Fibroblast of lung (primary cell): ENCODE data around the gene YIF1A. TPM values are rescaled to one million over a fixed set of nuclear protein-coding genes. Genes with fewer than 3 reads are reported as not detected.

Experiments
- DNase-seq, 2 donors: peaks; one replicate each; pipeline versions ENCODE4 v3.0.0 to v3.0.0-alpha.2; 2010; ENCODE audit warnings: low read depth in 2 of 2
- H2AFZ ChIP-seq: 2 replicates; pipeline ENCODE4 v1.5.1; 2012; ENCODE audit warnings: low read length, control low read depth, inconsistent platforms
- H3K27ac ChIP-seq: 2 replicates; pipeline ENCODE4 v1.5.1; 2011; ENCODE audit warnings: low read length, control low read depth; ENCODE audit not compliant: insufficient read depth
- H3K27me3 ChIP-seq: 2 replicates; pipeline ENCODE4 v1.5.1; 2011; ENCODE audit warnings: mild to moderate bottlenecking, low read length; ENCODE audit not compliant: control insufficient read depth, insufficient read depth
- H3K36me3 ChIP-seq: 2 replicates; pipeline ENCODE4 v1.5.1; 2011; ENCODE audit warnings: low read length; ENCODE audit not compliant: control insufficient read depth, insufficient read depth
- H3K4me1 ChIP-seq: 2 replicates; pipeline ENCODE4 v1.5.1; 2011; ENCODE audit warnings: low read length; ENCODE audit not compliant: control insufficient read depth, insufficient read depth; ENCODE audit errors: extremely low read depth
- H3K4me2 ChIP-seq: 2 replicates; pipeline ENCODE4 v1.5.1; 2011; ENCODE audit warnings: low read length, control low read depth; ENCODE audit not compliant: insufficient read depth; ENCODE audit errors: extremely low read depth
- H3K4me3 ChIP-seq, 4 experiments: fragments of 200-600 bp in 1 of 4; sonication (generic) in 1 of 4; replicated peaks in 1 of 4; 2 replicates each; pipeline ENCODE4 v1.5.1; 2011 to 2016; ENCODE audit warnings: low read length in 4 of 4, low read depth in 3 of 4, mild to moderate bottlenecking in 3 of 4, control low read depth in 2 of 4, inconsistent platforms in 1 of 4, mixed read lengths in 1 of 4; ENCODE audit not compliant: insufficient read depth in 1 of 4; ENCODE audit errors: control extremely low read depth in 1 of 4
- H3K79me2 ChIP-seq: 2 replicates; pipeline ENCODE4 v1.5.1; 2012; ENCODE audit warnings: mild to moderate bottlenecking, low read length, inconsistent platforms; ENCODE audit not compliant: control insufficient read depth, insufficient read depth
- H3K9ac ChIP-seq: 2 replicates; pipeline ENCODE4 v1.5.1; 2011; ENCODE audit warnings: mild to moderate bottlenecking, low read length, control low read depth; ENCODE audit not compliant: insufficient read depth
- H3K9me3 ChIP-seq: 2 replicates; pipeline ENCODE4 v1.5.1; 2012; ENCODE audit warnings: low read depth, low read length; ENCODE audit not compliant: control insufficient read depth, insufficient read depth
- H4K20me1 ChIP-seq: 2 replicates; pipeline ENCODE4 v1.5.1; 2011; ENCODE audit warnings: low read length; ENCODE audit not compliant: control insufficient read depth, insufficient read depth; ENCODE audit errors: extremely low read depth
- CTCF ChIP-seq, 2 donors: IDR thresholded peaks in 1 of 2; conservative IDR thresholded peaks in 1 of 2; 1 replicate in 1 of 2; 2 replicates in 1 of 2; pipeline ENCODE4 v1.5.1; 2011 to 2012; ENCODE audit warnings: low read length in 2 of 2, control low read depth in 1 of 2, inconsistent platforms in 1 of 2, low read depth in 1 of 2, mild to moderate bottlenecking in 1 of 2
- EZH2 ChIP-seq: IDR thresholded peaks from 2 replicates; pipeline ENCODE4 v1.5.1; 2012; ENCODE audit warnings: low read length, control low read depth, mild to moderate bottlenecking; ENCODE audit errors: missing control alignments
- polyA plus RNA-seq, 2 donors: library from polyadenylated mRNA; depleted of rRNA in 1 of 2; stranded (reverse) in 1 of 2; unstranded in 1 of 2; fragments of >200 nt; gene quantifications; 2 replicates each; pipeline ENCODE4 v1.2.1, GENCODE V29; 2011 to 2012; ENCODE audit warnings: missing spikeins in 1 of 2
- total RNA-seq: library from RNA; depleted of rRNA; stranded (reverse); fragments of >200 nt; gene quantifications from 2 replicates; pipeline ENCODE4 v1.2.1, GENCODE V29; 2014

YIF1A gene
- total and polyA plus RNA-seq, 2 donors (not counting 1 experiment from before 2014, with no cell fraction given): 160 to 167 TPM

- H3K4me1 ChIP-seq: peaks cover 25% of the 10 kb centered on the region
- H3K79me2 ChIP-seq: peaks cover 32% of the 10 kb centered on the region
- H4K20me1 ChIP-seq: no peaks in the 10 kb centered on the region
- DNase-seq: peak in 1 of 2 donors; percentile 19
- no peaks in the 10 kb centered on the region for H3K27me3 ChIP-seq
- no peak for TF ChIP-seq EZH2
- TF ChIP-seq CTCF (conservative IDR thresholded peaks at IDR 0.05 in 1 of 2, IDR thresholded peaks at IDR 0.05 in 1 of 2; ENCODE audit: low read depth in 1 of 2, low read length in 2 of 2): no peak
- no peak overlapping the region for H2AFZ ChIP-seq
- no peak overlapping the region for H3K4me2 ChIP-seq
- no peak overlapping the region for H3K4me3 ChIP-seq
- peaks cover 7% of the 10 kb centered on the region for H3K36me3 ChIP-seq
- no peaks in the 10 kb centered on the region for H3K9me3 ChIP-seq
- H3K9ac ChIP-seq: no peak overlapping the region
- H3K27ac ChIP-seq: peak overlapping the region; percentile 84
Measured at GRCh38 chr11:66318600-66318970, 29.6 kb upstream of the YIF1A start.

- Histone ChIP-seq H3K27me3 (no peaks in the 10 kb centered on the region), H3K4me3 (peak overlapping the region in 1 of 4 experiments; percentile 90), H3K4me2 (peak overlapping the region; percentile 17), H2AFZ (no peak overlapping the region), H3K9me3 (no peaks in the 10 kb centered on the region), H3K27ac (peak overlapping the region; percentile 84), H3K36me3 (peaks cover 7% of the 10 kb centered on the region), H3K4me1 (peaks cover 24% of the 10 kb centered on the region), H4K20me1 (no peaks in the 10 kb centered on the region), H3K9ac (peak overlapping the region; percentile 55), H3K79me2 (peaks cover 33% of the 10 kb centered on the region)
- DNase-seq: peak; percentile 48 to 98
- TF ChIP-seq EZH2: no peak
Measured at GRCh38 chr11:66317723-66318599, 29.0 kb upstream of the YIF1A start.

- Histone ChIP-seq H3K36me3 (peaks cover 7% of the 10 kb centered on the region), H3K4me2 (peak overlapping the region; percentile 66), H3K9ac (peak overlapping the region; percentile 35), H3K79me2 (peaks cover 33% of the 10 kb centered on the region), H3K9me3 (no peaks in the 10 kb centered on the region), H4K20me1 (no peaks in the 10 kb centered on the region), H2AFZ (no peak overlapping the region), H3K27me3 (no peaks in the 10 kb centered on the region), H3K4me1 (peaks cover 20% of the 10 kb centered on the region), H3K27ac (peak overlapping the region; percentile 84), H3K4me3 (peak overlapping the region in 1 of 4 experiments; percentile 90)
- peak; percentile 20 to 81 for DNase-seq
- TF ChIP-seq CTCF (conservative IDR thresholded peaks at IDR 0.05 in 1 of 2, IDR thresholded peaks at IDR 0.05 in 1 of 2; ENCODE audit: low read depth in 1 of 2, low read length in 2 of 2): no peak
- TF ChIP-seq EZH2: no peak
Measured at GRCh38 chr11:66317322-66317722, 28.4 kb upstream of the YIF1A start.
